MCF 10A (cell line): ENCODE measurements around the gene MORC1. TPM values are rescaled to one million over a fixed set of nuclear protein-coding genes. Genes with fewer than 3 reads are reported as not detected.
A peak's percentile ranks its signal among the peaks of the same experiment; 100 is the strongest.

Source experiments
- BruUV-seq: library from RNA; stranded (reverse); fragments of 400-500 nt; replicated peaks from 2 replicates; lab custom pipeline; 2021; lab: Mats Ljungman, UMichigan
- CTCF ChIA-PET: fragments of 300-600 bp; sonication (Branson Sonifier 250); formaldehyde crosslinking; extraction: SDS; loops from one replicate; lab custom pipeline; 2021; ENCODE audit warnings: antibody characterized with exemption, inconsistent platforms; lab: Yijun Ruan, JAX
- POLR2A ChIA-PET: fragments of 300-600, 350-650 bp; sonication (Branson Sonifier 250); formaldehyde crosslinking; extraction: SDS; loops from one replicate; lab custom pipeline; 2020; ENCODE audit warnings: antibody characterized with exemption, inconsistent platforms; lab: Yijun Ruan, JAX
- DNase-seq: peaks from one replicate; pipeline ENCODE4 v3.0.0-alpha.2; 2018; ENCODE audit not compliant: unreplicated experiment
- H3K27ac Mint-ChIP-seq: one replicate; pipeline ENCODE4 v1.8.0; 2022; ENCODE audit warnings: mild to moderate bottlenecking, low read depth, mixed read lengths; ENCODE audit not compliant: unreplicated experiment
- H3K27me3 Mint-ChIP-seq: one replicate; pipeline ENCODE4 v1.8.0; 2022; ENCODE audit warnings: mixed read lengths; ENCODE audit not compliant: insufficient read depth, unreplicated experiment
- H3K36me3 Mint-ChIP-seq: one replicate; pipeline ENCODE4 v1.8.0; 2022; ENCODE audit warnings: mild to moderate bottlenecking, moderate library complexity, mixed read lengths; ENCODE audit not compliant: insufficient read depth, unreplicated experiment
- H3K4me1 Mint-ChIP-seq: one replicate; pipeline ENCODE4 v1.8.0; 2022; ENCODE audit warnings: mixed read lengths; ENCODE audit not compliant: insufficient read depth, unreplicated experiment
- H3K4me3 Mint-ChIP-seq: one replicate; pipeline ENCODE4 v1.8.0; 2022; ENCODE audit warnings: mild to moderate bottlenecking, moderate library complexity, mixed read lengths; ENCODE audit not compliant: unreplicated experiment
- H3K9me3 Mint-ChIP-seq: one replicate; pipeline ENCODE4 v1.8.0; 2022; ENCODE audit warnings: mixed read lengths; ENCODE audit not compliant: unreplicated experiment
- CTCF ChIP-seq: fragments of 200-600 bp; IDR thresholded peaks from one replicate; pipeline ENCODE4 v1.8.0; 2022; ENCODE audit warnings: antibody characterized with exemption, mild to moderate bottlenecking; ENCODE audit not compliant: unreplicated experiment
- intact Hi-C: fragments of 100-400 bp; cut with micrococcal nuclease; formaldehyde crosslinking; loops from 2 replicates; pipeline ENCODE4 v1.14.1; 2022
- total RNA-seq: library from RNA; stranded (reverse); gene quantifications from 2 replicates; pipeline ENCODE4 v1.2.3, GENCODE V29; 2022

MORC1 gene
- total RNA-seq, 1 experiment from 2014 or later: not detected

GRCh38 chr3:108946292-108947285 lies 171.3 kb downstream of the MORC1 start:
- Mint-ChIP-seq H3K36me3 (no peaks in the 10 kb centered on the region), H3K27ac (peak overlapping the region; percentile 65), H3K4me1 (peaks cover 22% of the 10 kb centered on the region), H3K4me3 (no peak overlapping the region), H3K27me3 (no peaks in the 10 kb centered on the region), H3K9me3 (no peaks in the 10 kb centered on the region)
- no peak for TF ChIP-seq CTCF
- intact Hi-C loops: no loop called here
- CTCF ChIA-PET: interaction anchor here (0.6 kb wide), 1 partner anchor 1144 kb away, joined by 3 read pairs; no protein-coding TSS in a partner anchor
- POLR2A ChIA-PET: no interaction called here
- BruUV-seq: no TSS peak
- peak; percentile 68 for DNase-seq

GRCh38 chr3:108940568-108941263 lies 177.2 kb downstream of the MORC1 start:
- intact Hi-C loops: no loop called here
- Mint-ChIP-seq H3K36me3 (no peaks in the 10 kb centered on the region), H3K4me1 (peaks cover 10% of the 10 kb centered on the region), H3K9me3 (no peaks in the 10 kb centered on the region), H3K4me3 (no peak overlapping the region), H3K27me3 (no peaks in the 10 kb centered on the region), H3K27ac (no peak overlapping the region)
- TF ChIP-seq CTCF: no peak
- ChIA-PET CTCF (interaction anchor here (0.6 to 1.4 kb wide), 3 partner anchors 15 to 142 kb away, joined by 3 to 5 read pairs (median 4); no protein-coding TSS in a partner anchor), POLR2A (no interaction called here)
- DNase-seq: no peak
- BruUV-seq: no TSS peak

- CTCF ChIA-PET: interaction anchor here (1.4 kb wide), 1 partner anchor 84 kb away, joined by 5 read pairs; no protein-coding TSS in a partner anchor
- no peaks in the 10 kb centered on the region for H3K36me3 Mint-ChIP-seq
- POLR2A ChIA-PET: no interaction called here
- no peak overlapping the region for H3K27ac Mint-ChIP-seq
- intact Hi-C loops: no loop called here
- no peak for TF ChIP-seq CTCF
- no peaks in the 10 kb centered on the region for H3K9me3 Mint-ChIP-seq
- DNase-seq: no peak
- BruUV-seq: no TSS peak
- H3K27me3 Mint-ChIP-seq: no peaks in the 10 kb centered on the region
- H3K4me1 Mint-ChIP-seq: peaks cover 10% of the 10 kb centered on the region
- no peak overlapping the region for H3K4me3 Mint-ChIP-seq
Observed at GRCh38 chr3:108940166-108940565, 177.8 kb downstream of the MORC1 start.
